Endothelial cell of umbilical vein (primary cell): ENCODE data around the gene SURF1.

ENCODE experiments used
- CTCF ChIP-seq, 2 donors: IDR thresholded peaks; 1 replicate in 1 of 2; 2 replicates in 1 of 2; pipeline ENCODE4 v1.5.1; 2011; ENCODE audit warnings: low read length in 2 of 2, mild to moderate bottlenecking in 2 of 2, moderate library complexity in 2 of 2, control low read depth in 1 of 2, inconsistent platforms in 1 of 2, low read depth in 1 of 2; ENCODE audit not compliant: insufficient read depth in 1 of 2; ENCODE audit errors: extremely low read depth in 1 of 2
- MYC ChIP-seq: IDR thresholded peaks from one replicate; pipeline ENCODE4 v1.6.1; 2011; ENCODE audit warnings: mild to moderate bottlenecking, low read depth, low read length
- POLR2A ChIP-seq: IDR thresholded peaks from 2 replicates; pipeline ENCODE4 v1.6.1; 2012; ENCODE audit warnings: low read depth, mild to moderate bottlenecking, control low read depth, low read length
- POLR2AphosphoS5 ChIP-seq: IDR thresholded peaks from 2 replicates; pipeline ENCODE4 v1.6.1; 2012; ENCODE audit warnings: low read depth, mild to moderate bottlenecking, control low read depth, low read length, moderate library complexity; ENCODE audit not compliant: insufficient read depth

- TF ChIP-seq POLR2A = no peak
- no peak for TF ChIP-seq CTCF (IDR thresholded peaks at IDR 0.05; ENCODE audit: extremely low read depth in 1 of 2, insufficient read depth in 1 of 2, low read depth in 1 of 2, low read length in 2 of 2)
- no peak for TF ChIP-seq MYC
- no peak for TF ChIP-seq POLR2AphosphoS5
These were observed 1.5 kb downstream of the SURF1 start for GRCh38 chr9:133354766-133355165.
